Eye (tissue), 1 donor: ENCODE results near the gene C2CD4C.
A peak's percentile ranks its signal among the peaks of the same experiment; 100 is the strongest.
"Not testable (repeated sequence)": the region's sequence is repeated elsewhere in the genome, so short reads cannot be mapped to it uniquely, and the experiment has no call there.

ENCODE experiments used
- DNase-seq: peaks from one replicate; pipeline ENCODE4 v3.0.0-alpha.2; 2015

Gene C2CD4C

GRCh38 chr19:413756-414420 lies 4.9 kb upstream of the C2CD4C start:
- DNase-seq: no peak

GRCh38 chr19:412356-413355 lies 3.7 kb upstream of the C2CD4C start:
- no peak for DNase-seq

GRCh38 chr19:411723-412355 lies 2.9 kb upstream of the C2CD4C start:
- DNase-seq: no peak

- not testable (repeated sequence) for DNase-seq
Measured at GRCh38 chr19:411121-411722, 2.3 kb upstream of the C2CD4C start.

GRCh38 chr19:410243-410781 lies 1.4 kb upstream of the C2CD4C start:
- no peak for DNase-seq

GRCh38 chr19:409516-410242 lies 732 bp upstream of the C2CD4C start:
- DNase-seq: no peak

- DNase-seq: no peak
Measured at GRCh38 chr19:408441-408901, 476 bp downstream of the C2CD4C start.

- no peak for DNase-seq
Measured at GRCh38 chr19:407511-408440, 1.2 kb downstream of the C2CD4C start.

GRCh38 chr19:406971-407510 lies 1.9 kb downstream of the C2CD4C start:
- no peak for DNase-seq

- DNase-seq: no peak
Measured at GRCh38 chr19:406135-406781, 2.7 kb downstream of the C2CD4C start.

GRCh38 chr19:405121-405965 lies 3.6 kb downstream of the C2CD4C start:
- DNase-seq: no peak

- no peak for DNase-seq
Measured at GRCh38 chr19:403221-404027, 5.5 kb downstream of the C2CD4C start.

GRCh38 chr19:402786-403185 lies 6.2 kb downstream of the C2CD4C start:
- no peak for DNase-seq

- peak; percentile 70 for DNase-seq
Measured at GRCh38 chr19:401866-402511, 7.0 kb downstream of the C2CD4C start.

GRCh38 chr19:400976-401865 lies 7.7 kb downstream of the C2CD4C start:
- no peak for DNase-seq

GRCh38 chr19:399370-399769 lies 9.6 kb downstream of the C2CD4C start:
- DNase-seq: no peak
